ENCODE results near the gene EBF3. TPM values are rescaled to one million over a fixed set of nuclear protein-coding genes. Genes with fewer than 3 reads are reported as not detected.

Gene EBF3
- total and polyA plus RNA-seq, 4 donors: 0.13 to 23.3 (median 4.3) TPM

GRCh38 chr10:129888784-129889616, 75.1 kb downstream of the EBF3 start:
- peak; percentile 85 for ATAC-seq (ENCODE audit: low FRiP score)
- peak in 1 of 2 donors; percentile 87 for DNase-seq
- no peaks in the 10 kb centered on the region for H3K27me3 ChIP-seq (ENCODE audit: control insufficient read depth in 1 of 2, insufficient read depth in 2 of 2, low read length in 1 of 2)
- no peaks in the 10 kb centered on the region for H3K36me3 ChIP-seq (ENCODE audit: control insufficient read depth in 1 of 2, insufficient read depth in 2 of 2, low read length in 1 of 2)
- no peaks in the 10 kb centered on the region for H3K4me1 ChIP-seq (ENCODE audit: control insufficient read depth in 1 of 2, insufficient read depth in 2 of 2, low read length in 2 of 2)
- no peak overlapping the region for H3K4me3 ChIP-seq (ENCODE audit: low read length in 2 of 2)
- H3K9me3 ChIP-seq (ENCODE audit: control insufficient read depth, low read length): no peaks in the 10 kb centered on the region
- intact Hi-C loops (cut with DNase I): loop anchor here in 1 of 2 donors (10.0 kb wide), 1 partner anchor 86 kb away; no protein-coding TSS in a partner anchor
- H3K27ac ChIP-seq (ENCODE audit: low read depth in 1 of 2, low read length in 2 of 2): no peak overlapping the region
- WGBS, 2 donors: 43 to 47% methylated on average over 21 to 22 of the region's 22 CpGs

GRCh38 chr10:129887986-129888783, 75.9 kb downstream of the EBF3 start:
- WGBS, 2 donors: 95 to 96% methylated on average over 35 of the region's 35 CpGs
- intact Hi-C loops (cut with DNase I): loop anchor here in 1 of 2 donors (10.0 kb wide), 1 partner anchor 87 kb away; no protein-coding TSS in a partner anchor
- Histone ChIP-seq H3K36me3 (ENCODE audit: control insufficient read depth in 1 of 2, insufficient read depth in 2 of 2, low read length in 1 of 2) (no peaks in the 10 kb centered on the region), H3K4me1 (ENCODE audit: control insufficient read depth in 1 of 2, insufficient read depth in 2 of 2, low read length in 2 of 2) (no peaks in the 10 kb centered on the region), H3K27me3 (ENCODE audit: control insufficient read depth in 1 of 2, insufficient read depth in 2 of 2, low read length in 1 of 2) (no peaks in the 10 kb centered on the region), H3K27ac (ENCODE audit: low read depth in 1 of 2, low read length in 2 of 2) (no peak overlapping the region), H3K9me3 (ENCODE audit: control insufficient read depth, low read length) (no peaks in the 10 kb centered on the region), H3K4me3 (ENCODE audit: low read length in 2 of 2) (no peak overlapping the region)
- no peak for ATAC-seq (ENCODE audit: low FRiP score)
- no peak for DNase-seq

GRCh38 chr10:129887381-129887905, 76.6 kb downstream of the EBF3 start:
- H3K4me1 ChIP-seq (ENCODE audit: control insufficient read depth in 1 of 2, insufficient read depth in 2 of 2, low read length in 2 of 2): no peaks in the 10 kb centered on the region
- ATAC-seq (ENCODE audit: low FRiP score) (no peak), DNase-seq (no peak)
- H3K4me3 ChIP-seq (ENCODE audit: low read length in 2 of 2): no peak overlapping the region
- no peaks in the 10 kb centered on the region for H3K9me3 ChIP-seq (ENCODE audit: control insufficient read depth, low read length)
- intact Hi-C loops (cut with DNase I): loop anchor here in 1 of 2 donors (10.0 kb wide), 1 partner anchor 87 kb away; no protein-coding TSS in a partner anchor
- H3K36me3 ChIP-seq (ENCODE audit: control insufficient read depth in 1 of 2, insufficient read depth in 2 of 2, low read length in 1 of 2): no peaks in the 10 kb centered on the region
- WGBS, 2 donors: 94 to 96% methylated on average over 13 of the region's 13 CpGs
- H3K27ac ChIP-seq (ENCODE audit: low read depth in 1 of 2, low read length in 2 of 2): no peak overlapping the region
- H3K27me3 ChIP-seq (ENCODE audit: control insufficient read depth in 1 of 2, insufficient read depth in 2 of 2, low read length in 1 of 2): no peaks in the 10 kb centered on the region

- no peaks in the 10 kb centered on the region for H3K27me3 ChIP-seq (ENCODE audit: control insufficient read depth in 1 of 2, insufficient read depth in 2 of 2, low read length in 1 of 2)
- no peak overlapping the region for H3K4me3 ChIP-seq (ENCODE audit: low read length in 2 of 2)
- no peaks in the 10 kb centered on the region for H3K36me3 ChIP-seq (ENCODE audit: control insufficient read depth in 1 of 2, insufficient read depth in 2 of 2, low read length in 1 of 2)
- H3K9me3 ChIP-seq (ENCODE audit: control insufficient read depth, low read length): no peaks in the 10 kb centered on the region
- ATAC-seq (ENCODE audit: low FRiP score): no peak
- no peak for DNase-seq
- intact Hi-C loops (cut with DNase I): loop anchor here in 1 of 2 donors (10.0 kb wide), 1 partner anchor 89 kb away; no protein-coding TSS in a partner anchor
- no peak overlapping the region for H3K27ac ChIP-seq (ENCODE audit: low read depth in 1 of 2, low read length in 2 of 2)
- 77 to 86% methylated on average over 9 of the region's 9 CpGs for WGBS, 2 donors
- no peaks in the 10 kb centered on the region for H3K4me1 ChIP-seq (ENCODE audit: control insufficient read depth in 1 of 2, insufficient read depth in 2 of 2, low read length in 2 of 2)
Measured at GRCh38 chr10:129886263-129886662, 77.8 kb downstream of the EBF3 start.

GRCh38 chr10:129885526-129885925, 78.5 kb downstream of the EBF3 start:
- H3K36me3 ChIP-seq (ENCODE audit: control insufficient read depth in 1 of 2, insufficient read depth in 2 of 2, low read length in 1 of 2): no peaks in the 10 kb centered on the region
- no peak overlapping the region for H3K27ac ChIP-seq (ENCODE audit: low read depth in 1 of 2, low read length in 2 of 2)
- H3K4me3 ChIP-seq (ENCODE audit: low read length in 2 of 2): no peak overlapping the region
- no peaks in the 10 kb centered on the region for H3K4me1 ChIP-seq (ENCODE audit: control insufficient read depth in 1 of 2, insufficient read depth in 2 of 2, low read length in 2 of 2)
- no peak for ATAC-seq (ENCODE audit: low FRiP score)
- no peak for DNase-seq
- WGBS, 2 donors: 92 to 93% methylated on average over 8 of the region's 8 CpGs
- no peaks in the 10 kb centered on the region for H3K27me3 ChIP-seq (ENCODE audit: control insufficient read depth in 1 of 2, insufficient read depth in 2 of 2, low read length in 1 of 2)
- H3K9me3 ChIP-seq (ENCODE audit: control insufficient read depth, low read length): no peaks in the 10 kb centered on the region
- intact Hi-C loops (cut with DNase I): loop anchor here in 1 of 2 donors (10.0 kb wide), 1 partner anchor 89 kb away; no protein-coding TSS in a partner anchor

GRCh38 chr10:129884398-129885078, 79.5 kb downstream of the EBF3 start:
- intact Hi-C loops (cut with DNase I): loop anchor here in 1 of 2 donors (10.0 kb wide), 1 partner anchor 90 kb away; no protein-coding TSS in a partner anchor
- Histone ChIP-seq H3K4me3 (ENCODE audit: low read length in 2 of 2) (no peak overlapping the region), H3K27ac (ENCODE audit: low read depth in 1 of 2, low read length in 2 of 2) (no peak overlapping the region), H3K9me3 (ENCODE audit: control insufficient read depth, low read length) (no peaks in the 10 kb centered on the region), H3K4me1 (ENCODE audit: control insufficient read depth in 1 of 2, insufficient read depth in 2 of 2, low read length in 2 of 2) (no peaks in the 10 kb centered on the region), H3K36me3 (ENCODE audit: control insufficient read depth in 1 of 2, insufficient read depth in 2 of 2, low read length in 1 of 2) (no peaks in the 10 kb centered on the region), H3K27me3 (ENCODE audit: control insufficient read depth in 1 of 2, insufficient read depth in 2 of 2, low read length in 1 of 2) (no peaks in the 10 kb centered on the region)
- WGBS, 2 donors: 65 to 73% methylated on average over 18 of the region's 18 CpGs
- ATAC-seq (ENCODE audit: low FRiP score): no peak
- no peak for DNase-seq

- intact Hi-C loops (cut with DNase I): loop anchor here in 1 of 2 donors (10.0 kb wide), 1 partner anchor 91 kb away; no protein-coding TSS in a partner anchor
Measured at GRCh38 chr10:129883626-129884397, 80.3 kb downstream of the EBF3 start.

More at GRCh38 chr10:129883626-129884397, 80.3 kb downstream of the EBF3 start:
- Histone ChIP-seq H3K4me1 (ENCODE audit: control insufficient read depth in 1 of 2, insufficient read depth in 2 of 2, low read length in 2 of 2) (no peaks in the 10 kb centered on the region), H3K4me3 (ENCODE audit: low read length in 2 of 2) (no peak overlapping the region), H3K27ac (ENCODE audit: low read depth in 1 of 2, low read length in 2 of 2) (no peak overlapping the region), H3K9me3 (ENCODE audit: control insufficient read depth, low read length) (no peaks in the 10 kb centered on the region), H3K27me3 (ENCODE audit: control insufficient read depth in 1 of 2, insufficient read depth in 2 of 2, low read length in 1 of 2) (no peaks in the 10 kb centered on the region), H3K36me3 (ENCODE audit: control insufficient read depth in 1 of 2, insufficient read depth in 2 of 2, low read length in 1 of 2) (no peaks in the 10 kb centered on the region)
- DNase-seq (no peak), ATAC-seq (ENCODE audit: low FRiP score) (no peak)
- 29 to 33% methylated on average over 20 of the region's 20 CpGs for WGBS, 2 donors
